ENCODE data around the gene PPP3CA. TPM values are rescaled to one million over a fixed set of nuclear protein-coding genes. Genes with fewer than 3 reads are reported as not detected.

The PPP3CA gene
- total and polyA plus RNA-seq, 2 of the 13 experiments (the other 11 are each of a cell fraction or from before 2014, with no cell fraction given): 4.8 to 13.2 TPM

DNA sequence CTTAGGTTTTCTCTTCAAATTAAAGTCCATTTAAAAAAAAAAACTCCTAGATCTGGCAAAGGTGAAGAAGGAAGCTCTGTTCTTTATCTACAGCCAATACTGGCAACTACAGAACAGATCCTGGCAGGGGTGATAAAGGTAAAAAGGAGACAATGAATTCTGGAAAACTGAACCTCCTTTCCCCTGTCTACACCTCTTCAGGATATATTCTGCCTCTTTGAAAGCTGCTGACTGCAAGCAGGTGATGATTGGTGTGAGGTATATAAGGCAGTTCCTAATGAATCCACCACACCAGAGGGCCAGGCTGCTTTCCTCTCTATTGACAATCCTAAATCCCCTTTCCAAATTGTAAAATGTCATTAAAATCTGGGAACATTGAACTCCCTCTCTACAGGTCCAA, 370.1 kb downstream of the PPP3CA start:
- in situ Hi-C loops (cut with HindIII; ENCODE audit: extremely low pct_ligation_motif_present, low pct_unique_long_range_greater_than_20kb): no loop called here
- Histone ChIP-seq H3K4me2 (ENCODE audit: low read depth, low read length) (no peak overlapping the region), H3K27ac (ENCODE audit: extremely low read length, insufficient read depth, low read length) (no peak overlapping the region), H4K20me1 (ENCODE audit: insufficient read depth, low read length) (no peaks in the 10 kb centered on the region), H3K4me3 (replicated peaks in 1 of 3; ENCODE audit: insufficient read depth in 1 of 3, low read depth in 2 of 3, low read length in 3 of 3) (no peak overlapping the region), H3K9ac (ENCODE audit: insufficient read depth, low read depth, low read length) (no peak overlapping the region), H3K36me3 (replicated peaks in 1 of 2; ENCODE audit: control insufficient read depth in 1 of 2, insufficient read depth in 2 of 2, low read length in 2 of 2) (no peaks in the 10 kb centered on the region), H3K9me3 (ENCODE audit: low read length) (no peaks in the 10 kb centered on the region), H3K4me1 (ENCODE audit: insufficient read depth, low read length) (no peaks in the 10 kb centered on the region), H2AFZ (ENCODE audit: low read length) (no peak overlapping the region), H3K79me2 (ENCODE audit: insufficient read depth, low read length) (no peaks in the 10 kb centered on the region), H3K27me3 (ENCODE audit: control insufficient read depth in 1 of 2, insufficient read depth in 2 of 2, low read length in 2 of 2) (no peaks in the 10 kb centered on the region; a peak in 2 of 5 replicates)
- ATAC-seq: no peak
- DNase-seq (ENCODE audit: low spot score): no peak
- intact Hi-C loops (cut with micrococcal nuclease; ENCODE audit: unreplicated experiment): no loop called here
- ChIA-PET CTCF (ENCODE audit: low intra/inter-chr PET ratio, low total read pairs) (no interaction called here), POLR2A (no interaction called here)
- no peak for FAIRE-seq
- no TSS peak for BruUV-seq (replicated peaks)
- TF ChIP-seq TBP (CRISPR knock-in tag; IDR thresholded peaks at IDR 0.05) (no peak), ZSCAN21 (CRISPR knock-in tag; IDR thresholded peaks at IDR 0.05; ENCODE audit: borderline replicate concordance) (no peak), ZNF766 (CRISPR knock-in tag; IDR thresholded peaks at IDR 0.05; ENCODE audit: borderline replicate concordance) (no peak), KDM2A (CRISPR knock-in tag; IDR thresholded peaks at IDR 0.05; ENCODE audit: borderline replicate concordance, low read depth) (no peak), ZNF331 (CRISPR knock-in tag; IDR thresholded peaks at IDR 0.05) (no peak), SMAD3 (CRISPR knock-in tag; IDR thresholded peaks at IDR 0.05) (no peak), ELF3 (CRISPR knock-in tag; IDR thresholded peaks at IDR 0.05) (no peak), CBX1 (IDR thresholded peaks at IDR 0.05; ENCODE audit: low read depth) (no peak), PHF20 (CRISPR knock-in tag; IDR thresholded peaks at IDR 0.05) (no peak), GABPB1 (CRISPR knock-in tag; IDR thresholded peaks at IDR 0.05) (no peak), ZFP1 (CRISPR knock-in tag; IDR thresholded peaks at IDR 0.05) (no peak), GATAD2A (CRISPR knock-in tag; IDR thresholded peaks at IDR 0.05) (no peak), CC2D1A (CRISPR knock-in tag; IDR thresholded peaks at IDR 0.05) (no peak), ZNF772 (CRISPR knock-in tag; IDR thresholded peaks at IDR 0.05) (no peak), ZNF329 (CRISPR knock-in tag; IDR thresholded peaks at IDR 0.05; ENCODE audit: low read depth) (no peak)
- TF ChIP-seq, protein P1, sequence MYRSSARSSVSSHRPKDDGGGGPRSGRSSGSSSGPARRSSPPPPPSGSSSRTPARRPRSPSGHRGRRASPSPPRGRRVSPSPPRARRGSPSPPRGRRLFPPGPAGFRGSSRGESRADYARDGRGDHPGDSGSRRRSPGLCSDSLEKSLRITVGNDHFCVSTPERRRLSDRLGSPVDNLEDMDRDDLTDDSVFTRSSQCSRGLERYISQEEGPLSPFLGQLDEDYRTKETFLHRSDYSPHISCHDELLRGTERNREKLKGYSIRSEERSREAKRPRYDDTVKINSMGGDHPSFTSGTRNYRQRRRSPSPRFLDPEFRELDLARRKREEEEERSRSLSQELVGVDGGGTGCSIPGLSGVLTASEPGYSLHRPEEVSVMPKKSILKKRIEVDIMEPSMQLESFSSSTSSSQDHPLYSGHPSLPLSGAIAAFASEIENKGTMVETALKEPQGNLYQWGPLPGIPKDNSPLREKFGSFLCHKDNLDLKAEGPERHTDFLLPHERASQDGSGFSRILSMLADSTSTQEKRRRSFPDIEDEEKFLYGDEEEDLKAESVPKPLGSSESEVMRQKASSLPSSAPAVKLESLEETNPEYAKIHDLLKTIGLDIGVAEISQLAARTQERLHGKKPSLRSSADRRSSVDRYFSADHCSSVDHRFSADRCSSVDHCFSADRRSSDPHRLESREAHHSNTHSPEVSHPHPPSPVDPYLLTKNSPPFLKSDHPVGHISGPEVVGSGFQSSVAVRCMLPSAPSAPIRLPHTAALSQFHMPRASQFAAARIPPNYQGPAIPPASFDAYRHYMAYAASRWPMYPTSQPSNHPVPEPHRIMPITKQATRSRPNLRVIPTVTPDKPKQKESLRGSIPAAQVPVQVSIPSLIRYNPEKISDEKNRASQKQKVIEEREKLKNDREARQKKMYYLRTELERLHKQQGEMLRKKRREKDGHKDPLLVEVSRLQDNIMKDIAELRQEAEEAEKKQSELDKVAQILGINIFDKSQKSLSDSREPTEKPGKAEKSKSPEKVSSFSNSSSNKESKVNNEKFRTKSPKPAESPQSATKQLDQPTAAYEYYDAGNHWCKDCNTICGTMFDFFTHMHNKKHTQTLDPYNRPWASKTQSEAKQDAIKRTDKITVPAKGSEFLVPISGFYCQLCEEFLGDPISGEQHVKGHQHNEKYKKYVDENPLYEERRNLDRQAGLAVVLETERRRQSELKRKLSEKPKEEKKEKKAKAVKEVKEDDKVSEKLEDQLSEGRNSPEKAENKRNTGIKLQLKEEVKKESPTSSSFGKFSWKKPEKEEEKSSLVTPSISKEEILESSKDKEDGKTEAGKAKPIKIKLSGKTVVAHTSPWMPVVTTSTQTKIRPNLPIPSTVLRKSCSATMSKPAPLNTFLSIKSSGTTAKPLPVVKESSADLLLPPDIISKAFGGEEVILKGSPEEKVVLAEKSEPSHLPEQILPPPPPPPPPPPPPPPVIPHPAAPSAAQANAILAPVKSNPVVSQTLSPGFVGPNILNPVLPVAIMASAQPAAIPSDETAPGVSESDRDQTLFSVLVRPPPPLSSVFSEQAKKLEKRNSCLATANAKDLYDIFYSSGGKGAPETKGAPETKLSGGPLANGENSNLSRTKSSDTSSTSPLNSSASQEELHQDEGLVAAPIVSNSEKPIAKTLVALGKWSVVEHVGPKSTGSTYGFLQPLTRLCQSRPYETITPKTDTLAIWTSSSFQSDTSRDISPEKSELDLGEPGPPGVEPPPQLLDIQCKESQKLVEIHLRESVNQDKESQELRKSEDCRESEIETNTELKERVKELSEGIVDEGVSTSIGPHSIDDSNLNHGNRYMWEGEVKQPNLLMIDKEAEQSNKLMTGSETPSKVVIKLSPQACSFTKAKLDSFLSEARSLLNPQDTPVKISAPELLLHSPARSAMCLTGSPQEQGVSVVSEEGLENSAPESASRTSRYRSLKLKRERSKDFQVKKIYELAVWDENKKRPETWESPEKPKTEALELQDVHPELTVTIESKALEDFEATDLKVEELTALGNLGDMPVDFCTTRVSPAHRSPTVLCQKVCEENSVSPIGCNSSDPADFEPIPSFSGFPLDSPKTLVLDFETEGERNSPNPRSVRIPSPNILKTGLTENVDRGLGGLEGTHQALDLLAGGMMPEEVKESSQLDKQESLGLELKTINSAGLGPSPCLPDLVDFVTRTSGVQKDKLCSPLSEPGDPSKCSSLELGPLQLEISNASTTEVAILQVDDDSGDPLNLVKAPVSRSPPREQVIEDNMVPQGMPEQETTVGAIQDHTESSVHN (CRISPR knock-in tag; IDR thresholded peaks at IDR 0.05): no peak
- TF ChIP-seq, protein P2, sequence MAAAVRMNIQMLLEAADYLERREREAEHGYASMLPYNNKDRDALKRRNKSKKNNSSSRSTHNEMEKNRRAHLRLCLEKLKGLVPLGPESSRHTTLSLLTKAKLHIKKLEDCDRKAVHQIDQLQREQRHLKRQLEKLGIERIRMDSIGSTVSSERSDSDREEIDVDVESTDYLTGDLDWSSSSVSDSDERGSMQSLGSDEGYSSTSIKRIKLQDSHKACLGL (CRISPR knock-in tag; IDR thresholded peaks at IDR 0.05): no peak
- TF ChIP-seq, protein P3, sequence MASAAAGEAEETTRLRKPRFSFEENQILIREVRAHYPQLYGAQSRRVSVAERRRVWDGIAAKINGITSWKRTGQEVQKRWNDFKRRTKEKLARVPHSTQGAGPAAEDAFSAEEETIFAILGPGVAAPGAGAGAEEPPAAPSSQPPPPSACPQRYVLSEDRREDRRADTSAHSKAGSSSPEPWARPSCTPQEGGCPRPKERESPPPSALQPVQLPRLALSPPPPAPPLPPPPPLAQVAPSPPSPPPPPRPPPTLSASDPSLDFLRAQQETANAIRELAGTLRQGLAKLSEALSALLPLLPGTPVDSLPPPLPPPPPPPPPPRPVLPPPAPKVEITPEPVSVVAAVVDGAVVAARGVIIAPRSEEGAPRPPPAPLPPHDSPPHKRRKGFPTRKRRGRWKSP (CRISPR knock-in tag; IDR thresholded peaks at IDR 0.05): no peak
